ENCODE data around the gene HM13. TPM values are rescaled to one million over a fixed set of nuclear protein-coding genes. Genes with fewer than 3 reads are reported as not detected.
A peak's percentile ranks its signal among the peaks of the same experiment; 100 is the strongest.

Gene HM13
- total and polyA plus RNA-seq, 2 of the 13 experiments (the other 11 are each of a cell fraction or from before 2014, with no cell fraction given): 118 to 243 TPM

DNA sequence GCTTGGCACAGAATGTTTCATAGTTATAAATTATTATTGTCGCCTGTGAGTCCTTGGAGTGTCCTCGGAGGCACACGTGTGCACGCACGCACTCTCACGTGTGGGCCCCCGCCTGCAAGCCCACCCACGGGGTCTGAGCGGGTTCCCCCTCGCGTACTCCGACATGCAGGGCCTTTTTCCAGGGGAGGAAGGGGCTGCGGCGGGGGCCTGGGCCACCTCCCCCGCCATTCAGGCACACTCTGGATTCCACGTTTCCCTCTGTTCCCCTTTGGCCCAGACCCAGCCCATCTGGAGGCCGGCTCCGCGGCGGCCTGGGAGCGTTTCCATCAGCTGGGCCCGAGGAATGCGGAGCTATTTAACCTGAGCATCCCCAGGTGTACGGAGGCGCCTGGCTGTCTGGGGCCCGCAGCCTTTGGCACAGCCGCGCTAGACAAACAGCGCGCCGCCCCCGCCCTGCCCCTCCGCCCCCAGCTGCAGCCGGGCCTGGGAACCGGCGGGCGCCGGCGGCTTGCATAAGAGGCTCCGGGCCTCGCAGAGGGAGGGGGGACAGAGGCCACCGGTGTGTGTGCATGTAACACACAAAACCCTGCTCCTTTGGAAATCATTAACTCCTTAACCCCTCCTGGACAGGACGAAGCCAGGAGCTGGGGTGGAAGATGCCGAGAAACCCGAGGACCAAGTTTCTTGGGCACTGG is 94.2 kb downstream of the HM13 start (continued):
- TF ChIP-seq, protein P1, sequence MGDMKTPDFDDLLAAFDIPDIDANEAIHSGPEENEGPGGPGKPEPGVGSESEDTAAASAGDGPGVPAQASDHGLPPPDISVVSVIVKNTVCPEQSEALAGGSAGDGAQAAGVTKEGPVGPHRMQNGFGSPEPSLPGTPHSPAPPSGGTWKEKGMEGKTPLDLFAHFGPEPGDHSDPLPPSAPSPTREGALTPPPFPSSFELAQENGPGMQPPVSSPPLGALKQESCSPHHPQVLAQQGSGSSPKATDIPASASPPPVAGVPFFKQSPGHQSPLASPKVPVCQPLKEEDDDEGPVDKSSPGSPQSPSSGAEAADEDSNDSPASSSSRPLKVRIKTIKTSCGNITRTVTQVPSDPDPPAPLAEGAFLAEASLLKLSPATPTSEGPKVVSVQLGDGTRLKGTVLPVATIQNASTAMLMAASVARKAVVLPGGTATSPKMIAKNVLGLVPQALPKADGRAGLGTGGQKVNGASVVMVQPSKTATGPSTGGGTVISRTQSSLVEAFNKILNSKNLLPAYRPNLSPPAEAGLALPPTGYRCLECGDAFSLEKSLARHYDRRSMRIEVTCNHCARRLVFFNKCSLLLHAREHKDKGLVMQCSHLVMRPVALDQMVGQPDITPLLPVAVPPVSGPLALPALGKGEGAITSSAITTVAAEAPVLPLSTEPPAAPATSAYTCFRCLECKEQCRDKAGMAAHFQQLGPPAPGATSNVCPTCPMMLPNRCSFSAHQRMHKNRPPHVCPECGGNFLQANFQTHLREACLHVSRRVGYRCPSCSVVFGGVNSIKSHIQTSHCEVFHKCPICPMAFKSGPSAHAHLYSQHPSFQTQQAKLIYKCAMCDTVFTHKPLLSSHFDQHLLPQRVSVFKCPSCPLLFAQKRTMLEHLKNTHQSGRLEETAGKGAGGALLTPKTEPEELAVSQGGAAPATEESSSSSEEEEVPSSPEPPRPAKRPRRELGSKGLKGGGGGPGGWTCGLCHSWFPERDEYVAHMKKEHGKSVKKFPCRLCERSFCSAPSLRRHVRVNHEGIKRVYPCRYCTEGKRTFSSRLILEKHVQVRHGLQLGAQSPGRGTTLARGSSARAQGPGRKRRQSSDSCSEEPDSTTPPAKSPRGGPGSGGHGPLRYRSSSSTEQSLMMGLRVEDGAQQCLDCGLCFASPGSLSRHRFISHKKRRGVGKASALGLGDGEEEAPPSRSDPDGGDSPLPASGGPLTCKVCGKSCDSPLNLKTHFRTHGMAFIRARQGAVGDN (CRISPR knock-in tag; IDR thresholded peaks at IDR 0.05): peak; percentile 99
- TF ChIP-seq TCF7L2 (IDR thresholded peaks at IDR 0.05; ENCODE audit: low read depth, low read length) (peak; percentile 79), ZNF792 (CRISPR knock-in tag; IDR thresholded peaks at IDR 0.05) (peak; percentile 99), ZBTB7B (CRISPR knock-in tag; IDR thresholded peaks at IDR 0.05) (peak; percentile 99), FOXC1 (CRISPR knock-in tag; IDR thresholded peaks at IDR 0.05; ENCODE audit: borderline replicate concordance) (peak; percentile 93), KDM4B (CRISPR knock-in tag; IDR thresholded peaks at IDR 0.05) (peak; percentile 97), ATRX (CRISPR knock-in tag; IDR thresholded peaks at IDR 0.05; ENCODE audit: borderline replicate concordance) (no peak), POLR2G (IDR thresholded peaks at IDR 0.05; ENCODE audit: low read depth, low read length) (peak; percentile 81), ZNF713 (CRISPR knock-in tag; IDR thresholded peaks at IDR 0.05) (peak; percentile 47; the same call in 1 of the 2 replicates), RFX3 (CRISPR knock-in tag; IDR thresholded peaks at IDR 0.05) (peak; percentile 57; the same call in 1 of the 2 replicates), SIN3B (IDR thresholded peaks at IDR 0.05; ENCODE audit: low read length) (0 out of 2 replicates have a peak, but pooled peaks have one; percentile 22), FIP1L1 (IDR thresholded peaks at IDR 0.05; ENCODE audit: borderline replicate concordance, insufficient read depth, low read depth, low read length) (peak; percentile 99), REL (CRISPR knock-in tag; conservative IDR thresholded peaks at IDR 0.05) (peak; percentile 97), HNRNPUL1 (IDR thresholded peaks at IDR 0.05; ENCODE audit: low read depth, low read length) (peak; percentile 99), MZF1 (CRISPR knock-in tag; IDR thresholded peaks at IDR 0.05; ENCODE audit: borderline replicate concordance) (peak; percentile 97; the same call in 1 of the 2 replicates), MED13 (CRISPR knock-in tag; IDR thresholded peaks at IDR 0.05) (peak; percentile 100), PAF1 (CRISPR knock-in tag; IDR thresholded peaks at IDR 0.05) (no peak), FOXM1 (CRISPR knock-in tag; IDR thresholded peaks at IDR 0.05) (no peak; the same call in 1 of the 2 replicates), ZNF451 (CRISPR knock-in tag; IDR thresholded peaks at IDR 0.05) (peak; percentile 99; the same call in 1 of the 2 replicates), ZNF260 (CRISPR knock-in tag; IDR thresholded peaks at IDR 0.05; ENCODE audit: borderline replicate concordance, low read depth) (no peak), FOXP1 (IDR thresholded peaks at IDR 0.05) (peak; percentile 60; the same call in 1 of the 2 replicates), FOXP1 (CRISPR knock-in tag; IDR thresholded peaks at IDR 0.05) (peak; percentile 98), ZNF761 (CRISPR knock-in tag; conservative IDR thresholded peaks at IDR 0.05) (peak; percentile 98)
- TF ChIP-seq, protein P2, sequence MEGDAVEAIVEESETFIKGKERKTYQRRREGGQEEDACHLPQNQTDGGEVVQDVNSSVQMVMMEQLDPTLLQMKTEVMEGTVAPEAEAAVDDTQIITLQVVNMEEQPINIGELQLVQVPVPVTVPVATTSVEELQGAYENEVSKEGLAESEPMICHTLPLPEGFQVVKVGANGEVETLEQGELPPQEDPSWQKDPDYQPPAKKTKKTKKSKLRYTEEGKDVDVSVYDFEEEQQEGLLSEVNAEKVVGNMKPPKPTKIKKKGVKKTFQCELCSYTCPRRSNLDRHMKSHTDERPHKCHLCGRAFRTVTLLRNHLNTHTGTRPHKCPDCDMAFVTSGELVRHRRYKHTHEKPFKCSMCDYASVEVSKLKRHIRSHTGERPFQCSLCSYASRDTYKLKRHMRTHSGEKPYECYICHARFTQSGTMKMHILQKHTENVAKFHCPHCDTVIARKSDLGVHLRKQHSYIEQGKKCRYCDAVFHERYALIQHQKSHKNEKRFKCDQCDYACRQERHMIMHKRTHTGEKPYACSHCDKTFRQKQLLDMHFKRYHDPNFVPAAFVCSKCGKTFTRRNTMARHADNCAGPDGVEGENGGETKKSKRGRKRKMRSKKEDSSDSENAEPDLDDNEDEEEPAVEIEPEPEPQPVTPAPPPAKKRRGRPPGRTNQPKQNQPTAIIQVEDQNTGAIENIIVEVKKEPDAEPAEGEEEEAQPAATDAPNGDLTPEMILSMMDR (CRISPR knock-in tag; IDR thresholded peaks at IDR 0.05): peak; percentile 45; the same call in 1 of the 2 replicates
- TF ChIP-seq, protein P3, sequence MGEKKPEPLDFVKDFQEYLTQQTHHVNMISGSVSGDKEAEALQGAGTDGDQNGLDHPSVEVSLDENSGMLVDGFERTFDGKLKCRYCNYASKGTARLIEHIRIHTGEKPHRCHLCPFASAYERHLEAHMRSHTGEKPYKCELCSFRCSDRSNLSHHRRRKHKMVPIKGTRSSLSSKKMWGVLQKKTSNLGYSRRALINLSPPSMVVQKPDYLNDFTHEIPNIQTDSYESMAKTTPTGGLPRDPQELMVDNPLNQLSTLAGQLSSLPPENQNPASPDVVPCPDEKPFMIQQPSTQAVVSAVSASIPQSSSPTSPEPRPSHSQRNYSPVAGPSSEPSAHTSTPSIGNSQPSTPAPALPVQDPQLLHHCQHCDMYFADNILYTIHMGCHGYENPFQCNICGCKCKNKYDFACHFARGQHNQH (CRISPR knock-in tag; IDR thresholded peaks at IDR 0.05): peak; percentile 100

All from HepG2 (cell line).